Lower leg skin (tissue), 3 donors: ENCODE data around the gene CSNK1G1.

ENCODE experiments used
- CTCF ChIP-seq, 3 donors: fragments of 450-650 bp; IDR thresholded peaks; one replicate each; pipeline ENCODE4 v1.5.1; 2016; ENCODE audit warnings: antibody characterized with exemption in 3 of 3, mild to moderate bottlenecking in 3 of 3, moderate library complexity in 2 of 3
- POLR2A ChIP-seq, 2 donors: fragments of 450-650 bp; IDR thresholded peaks; one replicate each; pipeline ENCODE4 v1.6.1; 2016 to 2017; ENCODE audit warnings: antibody characterized with exemption in 2 of 2, mild to moderate bottlenecking in 1 of 2, moderate library complexity in 1 of 2

DNA sequence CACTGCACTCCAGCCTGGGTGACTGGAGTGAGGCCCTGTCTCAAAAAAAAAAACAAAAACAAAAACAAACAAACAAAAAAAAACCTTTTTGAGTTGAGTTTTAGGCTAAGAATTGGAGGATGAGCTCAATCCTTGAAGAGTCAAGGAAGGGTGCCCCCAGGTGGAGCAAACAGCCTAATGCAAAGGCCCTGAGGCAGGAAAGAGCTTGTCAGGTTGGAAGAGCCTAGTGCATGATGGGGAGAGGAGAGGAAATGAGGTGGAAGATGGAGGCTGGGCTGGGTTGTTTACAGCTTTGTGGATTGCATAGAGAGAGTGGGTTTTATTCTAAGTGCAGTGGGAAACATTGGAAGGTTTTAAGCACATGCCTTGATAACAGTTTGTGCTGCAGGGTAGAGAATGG lies 206.5 kb downstream of the CSNK1G1 start:
- TF ChIP-seq CTCF (IDR thresholded peaks at IDR 0.05) (no peak), POLR2A (IDR thresholded peaks at IDR 0.05) (no peak)
